GM12878 (cell line): ENCODE results near the gene GADD45A.

Source experiments
- BHLHE40 ChIP-seq, 2 experiments: fragments of 450-650 bp in 1 of 2; IDR thresholded peaks; 2 replicates each; pipeline ENCODE4 v1.6.1; 2011 to 2017; ENCODE audit warnings: low read depth in 2 of 2, borderline replicate concordance in 1 of 2, improper control_type of control experiment in 1 of 2, low read length in 1 of 2, mild to moderate bottlenecking in 1 of 2
- JUND ChIP-seq: IDR thresholded peaks from 2 replicates; pipeline ENCODE4 v1.6.1; 2012; ENCODE audit warnings: low read depth, mild to moderate bottlenecking, low read length, improper control_type of control experiment, moderate library complexity
- ZBTB4 ChIP-seq: fragments of 450-650 bp; formaldehyde crosslinking; IDR thresholded peaks from 2 replicates; pipeline ENCODE4 v1.4.0; 2022; ENCODE audit warnings: mild to moderate bottlenecking, moderate library complexity

GRCh38 chr1:67700692-67701410, 15.8 kb downstream of the GADD45A start:
- TF ChIP-seq JUND (no peak), ZBTB4 (no peak), BHLHE40 (IDR thresholded peaks at IDR 0.05; ENCODE audit: borderline replicate concordance in 1 of 2, low read depth in 2 of 2, low read length in 1 of 2) (no peak)
